B cell (primary cell): ENCODE measurements around the gene ATAD3A. TPM values are rescaled to one million over a fixed set of nuclear protein-coding genes. Genes with fewer than 3 reads are reported as not detected.

Experiments used
- ATAC-seq: fragments of 200-7000 bp; cut with Tn5 transposase; one replicate; pipeline ENCODE4 v1.10.0; 2021; ENCODE audit warnings: low read depth, mild to moderate bottlenecking, moderate number of reproducible peaks, moderate library complexity
- CTCF ChIA-PET: fragments of 350-600 bp; sonication (Branson Sonifier 250); formaldehyde crosslinking; loops from one replicate; lab custom pipeline; 2021; ENCODE audit warnings: antibody characterized with exemption, inconsistent platforms; lab: Charles Lee
- POLR2A ChIA-PET: fragments of 350-600 bp; sonication (Branson Sonifier 250); formaldehyde crosslinking; loops from one replicate; lab custom pipeline; 2021; ENCODE audit warnings: antibody characterized with exemption; lab: Charles Lee
- DNase-seq: peaks from one replicate; pipeline ENCODE4 v3.0.0; 2013
- H2AFZ ChIP-seq: 2 replicates; pipeline ENCODE4 v1.6.1; 2012; ENCODE audit warnings: mild to moderate bottlenecking, low read depth, low read length; ENCODE audit not compliant: insufficient read depth, poor library complexity, severe bottlenecking
- H3K27ac ChIP-seq, 2 donors: 1 replicate in 1 of 2; 2 replicates in 1 of 2; pipeline ENCODE4 v1.5.1; 2012 to 2013; ENCODE audit warnings: low read length in 2 of 2, mild to moderate bottlenecking in 2 of 2, moderate library complexity in 1 of 2
- H3K27me3 ChIP-seq, 4 experiments: fragments of 200-600 bp in 1 of 4; sonication (generic) in 1 of 4; replicated peaks in 1 of 4; 1 replicate in 2 of 4; 2 replicates in 2 of 4; pipeline versions ENCODE4 v1.6.1 to v1.7.0; 2013 to 2016; ENCODE audit warnings: low read length in 3 of 4, mild to moderate bottlenecking in 2 of 4, mixed read lengths in 1 of 4, moderate library complexity in 1 of 4; ENCODE audit not compliant: insufficient read depth in 4 of 4, control insufficient read depth in 3 of 4; ENCODE audit errors: control extremely low read depth in 1 of 4
- H3K36me3 ChIP-seq, 2 experiments: replicated peaks in 1 of 2; 1 replicate in 1 of 2; 2 replicates in 1 of 2; pipeline versions ENCODE4 v1.6.1 to v1.7.1; 2013; ENCODE audit warnings: low read length in 1 of 2; ENCODE audit not compliant: insufficient read depth in 2 of 2, control insufficient read depth in 1 of 2; ENCODE audit errors: control extremely low read depth in 1 of 2, extremely low read depth in 1 of 2
- H3K4me1 ChIP-seq, 2 donors: fragments of 200-600 bp in 1 of 2; sonication (generic) in 1 of 2; 1 replicate in 1 of 2; 2 replicates in 1 of 2; pipeline versions ENCODE4 v1.5.1 to v1.6.1; 2013 to 2017; ENCODE audit warnings: low read length in 2 of 2; ENCODE audit not compliant: control insufficient read depth in 2 of 2, insufficient read depth in 2 of 2
- H3K4me2 ChIP-seq: replicated peaks from 2 replicates; pipeline ENCODE3; 2012; ENCODE audit warnings: mild to moderate bottlenecking, low read depth, low read length; ENCODE audit not compliant: poor library complexity, severe bottlenecking
- H3K4me3 ChIP-seq, 5 experiments: fragments of 200-600 bp in 1 of 5; sonication (generic) in 1 of 5; 1 replicate in 3 of 5; 2 replicates in 2 of 5; pipeline versions ENCODE4 v1.5.1 to v1.7.0; 2011 to 2016; ENCODE audit warnings: low read length in 4 of 5, mild to moderate bottlenecking in 4 of 5, low read depth in 2 of 5, control low read depth in 1 of 5, moderate library complexity in 1 of 5; ENCODE audit not compliant: insufficient read depth in 1 of 5; ENCODE audit errors: control extremely low read depth in 1 of 5, extremely low read depth in 1 of 5
- H3K79me2 ChIP-seq: fragments of 200-600 bp; sonication (generic); one replicate; pipeline ENCODE4 v1.6.0; 2016; ENCODE audit warnings: low read length; ENCODE audit not compliant: control insufficient read depth, insufficient read depth
- H3K9ac ChIP-seq: fragments of 200-600 bp; sonication (generic); 2 replicates; pipeline ENCODE4 v1.6.1; 2017; ENCODE audit warnings: mild to moderate bottlenecking, low read length, moderate library complexity
- H3K9me3 ChIP-seq, 3 donors: one replicate each; pipeline versions ENCODE4 v1.6.1 to v1.7.1; 2013; ENCODE audit warnings: low read length in 2 of 3; ENCODE audit not compliant: control insufficient read depth in 2 of 3, insufficient read depth in 1 of 3; ENCODE audit errors: control extremely low read depth in 1 of 3
- H4K20me1 ChIP-seq: 2 replicates; pipeline ENCODE4 v1.6.0; 2012; ENCODE audit warnings: mild to moderate bottlenecking, low read length; ENCODE audit not compliant: insufficient read depth, control insufficient read depth, poor library complexity, severe bottlenecking
- H3K27ac Mint-ChIP-seq: one replicate; pipeline ENCODE4 v1.8.0; 2021; ENCODE audit warnings: mixed read lengths
- H3K27me3 Mint-ChIP-seq: one replicate; pipeline ENCODE4 v1.8.0; 2021; ENCODE audit warnings: mixed read lengths
- H3K4me1 Mint-ChIP-seq: one replicate; pipeline ENCODE4 v1.8.0; 2021; ENCODE audit warnings: mixed read lengths
- H3K4me3 Mint-ChIP-seq: one replicate; pipeline ENCODE4 v1.8.0; 2021; ENCODE audit warnings: mixed read lengths
- H3K9me3 Mint-ChIP-seq: one replicate; pipeline ENCODE4 v1.8.0; 2022; ENCODE audit warnings: mixed read lengths; ENCODE audit not compliant: insufficient read depth
- EZH2 ChIP-seq: IDR thresholded peaks from 2 replicates; pipeline ENCODE4 v1.6.1; 2012; ENCODE audit warnings: borderline replicate concordance, low read depth, mild to moderate bottlenecking, moderate library complexity, low read length; ENCODE audit not compliant: insufficient read depth, poor library complexity, severe bottlenecking
- WGBS: methylation state at CpG from one replicate; pipeline ENCODE4 v1.1.5; 2013; ENCODE audit warnings: missing lambda C conversion rate; ENCODE audit not compliant: insufficient coverage; 5-methylcytosine and 5-hydroxymethylcytosine counted together
- intact Hi-C: fragments of 100-400 bp; cut with micrococcal nuclease; formaldehyde crosslinking; loops from one replicate; pipeline ENCODE4 v1.10.0; 2022
- polyA plus RNA-seq: library from polyadenylated mRNA; depleted of rRNA; stranded (reverse); fragments of >200 nt; gene quantifications from 2 replicates; pipeline ENCODE4 v1.2.3, GENCODE V29; 2012
- total RNA-seq, 2 donors: library from RNA; stranded (reverse); fragments of 120-200 nt in 1 of 2; gene quantifications; 1 replicate in 1 of 2; 2 replicates in 1 of 2; pipeline versions ENCODE4 v1.2.3 to v1.2.4, GENCODE V29; 2013 to 2022
- TF ChIP-seq, protein P1 (sequence below): fragments of 200-600 bp; IDR thresholded peaks from one replicate; pipeline ENCODE4 v1.8.0; 2022; ENCODE audit warnings: antibody characterized with exemption, mild to moderate bottlenecking

The ATAD3A gene
- total and polyA plus RNA-seq, 2 donors (not counting 1 experiment from before 2014, with no cell fraction given) = 17.5 to 17.8 TPM

DNA sequence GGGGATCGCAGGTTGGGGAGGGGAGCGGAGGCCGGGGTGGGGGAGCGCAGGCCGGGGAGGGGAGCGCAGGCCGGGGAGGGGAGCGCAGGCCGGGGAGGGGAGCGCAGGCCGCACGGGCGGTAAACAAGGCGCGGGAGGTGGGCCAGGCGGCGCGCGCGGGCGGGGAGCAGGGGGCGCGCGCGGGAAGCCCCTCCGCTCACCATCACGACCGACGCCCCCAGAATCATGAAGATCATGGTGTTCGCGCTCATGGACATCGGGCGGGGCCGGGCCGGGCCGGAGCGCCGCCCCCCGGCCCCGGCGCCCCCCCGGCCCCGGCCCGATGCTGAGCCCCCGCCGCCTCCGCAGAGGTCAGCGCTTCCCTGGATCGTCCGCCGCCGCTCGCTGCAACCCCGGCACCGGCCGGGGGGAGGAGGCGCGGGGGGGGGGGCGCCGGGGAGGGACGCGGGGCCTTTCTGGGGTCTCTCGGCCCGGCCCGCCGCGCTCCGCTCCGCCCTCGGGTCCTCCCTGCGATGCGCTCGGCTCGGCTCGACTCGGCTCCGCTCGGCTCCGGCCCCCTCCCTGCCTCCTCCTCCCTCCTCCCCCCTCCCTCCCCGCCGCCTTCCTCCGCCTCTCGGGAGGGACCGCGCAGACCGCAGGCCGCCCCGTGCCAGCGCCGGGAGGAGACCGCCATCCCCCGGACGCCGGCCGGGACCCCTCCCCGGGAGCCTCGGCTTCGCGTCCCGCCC lies 28.3 kb downstream of the ATAD3A start, which contains the start of gene TMEM240:
Gene TMEM240 (minus strand): TSS at position 535 of the 728 bp plus-strand sequence. CDS start 278 bp downstream, at position 257.
- DNase-seq = no peak
- ATAC-seq = peak; percentile 65
- Mint-ChIP-seq H3K4me3 (peak within 1 kb of the TSS; percentile 78), H3K9me3 (no peaks in the 10 kb centered on the region), H3K27ac (peak within 1 kb of the TSS; percentile 26), H3K4me1 (peaks cover 7% of the 10 kb centered on the region), H3K27me3 (peaks cover 3% of the 10 kb centered on the region)
- CTCF ChIA-PET = interaction anchor here (1.2 kb wide), 1 partner anchor 366 kb away, joined by 3 read pairs; no protein-coding TSS in a partner anchor
- Histone ChIP-seq H3K4me1 (peaks cover 6 to 11% of the 10 kb centered on the region in 2 donors), H3K9me3 (no peaks in the 10 kb centered on the region), H3K36me3 (peaks cover 0 to 20% of the 10 kb centered on the region in 2 experiments), H4K20me1 (peaks cover 22% of the 10 kb centered on the region), H2AFZ (no peak within 1 kb of the TSS), H3K27ac (no peak within 1 kb of the TSS), H3K79me2 (peaks cover 42% of the 10 kb centered on the region), H3K27me3 (peaks cover 0 to 7% (median 1%) of the 10 kb centered on the region in 4 experiments), H3K4me2 (peak within 1 kb of the TSS; percentile 84), H3K4me3 (peak within 1 kb of the TSS in 4 of 5 experiments; percentile 13 to 46 (median 36)), H3K9ac (peak within 1 kb of the TSS; percentile 45)
- 2% methylated on average over 79 of the region's 100 CpGs for whole genome bisulfite sequencing
- intact Hi-C loops = no loop called here
- POLR2A ChIA-PET = no interaction called here
- no peak for TF ChIP-seq EZH2
- TF ChIP-seq, protein P1, sequence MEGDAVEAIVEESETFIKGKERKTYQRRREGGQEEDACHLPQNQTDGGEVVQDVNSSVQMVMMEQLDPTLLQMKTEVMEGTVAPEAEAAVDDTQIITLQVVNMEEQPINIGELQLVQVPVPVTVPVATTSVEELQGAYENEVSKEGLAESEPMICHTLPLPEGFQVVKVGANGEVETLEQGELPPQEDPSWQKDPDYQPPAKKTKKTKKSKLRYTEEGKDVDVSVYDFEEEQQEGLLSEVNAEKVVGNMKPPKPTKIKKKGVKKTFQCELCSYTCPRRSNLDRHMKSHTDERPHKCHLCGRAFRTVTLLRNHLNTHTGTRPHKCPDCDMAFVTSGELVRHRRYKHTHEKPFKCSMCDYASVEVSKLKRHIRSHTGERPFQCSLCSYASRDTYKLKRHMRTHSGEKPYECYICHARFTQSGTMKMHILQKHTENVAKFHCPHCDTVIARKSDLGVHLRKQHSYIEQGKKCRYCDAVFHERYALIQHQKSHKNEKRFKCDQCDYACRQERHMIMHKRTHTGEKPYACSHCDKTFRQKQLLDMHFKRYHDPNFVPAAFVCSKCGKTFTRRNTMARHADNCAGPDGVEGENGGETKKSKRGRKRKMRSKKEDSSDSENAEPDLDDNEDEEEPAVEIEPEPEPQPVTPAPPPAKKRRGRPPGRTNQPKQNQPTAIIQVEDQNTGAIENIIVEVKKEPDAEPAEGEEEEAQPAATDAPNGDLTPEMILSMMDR = no peak
